ENCODE measurements around the gene XRCC6.

DNA sequence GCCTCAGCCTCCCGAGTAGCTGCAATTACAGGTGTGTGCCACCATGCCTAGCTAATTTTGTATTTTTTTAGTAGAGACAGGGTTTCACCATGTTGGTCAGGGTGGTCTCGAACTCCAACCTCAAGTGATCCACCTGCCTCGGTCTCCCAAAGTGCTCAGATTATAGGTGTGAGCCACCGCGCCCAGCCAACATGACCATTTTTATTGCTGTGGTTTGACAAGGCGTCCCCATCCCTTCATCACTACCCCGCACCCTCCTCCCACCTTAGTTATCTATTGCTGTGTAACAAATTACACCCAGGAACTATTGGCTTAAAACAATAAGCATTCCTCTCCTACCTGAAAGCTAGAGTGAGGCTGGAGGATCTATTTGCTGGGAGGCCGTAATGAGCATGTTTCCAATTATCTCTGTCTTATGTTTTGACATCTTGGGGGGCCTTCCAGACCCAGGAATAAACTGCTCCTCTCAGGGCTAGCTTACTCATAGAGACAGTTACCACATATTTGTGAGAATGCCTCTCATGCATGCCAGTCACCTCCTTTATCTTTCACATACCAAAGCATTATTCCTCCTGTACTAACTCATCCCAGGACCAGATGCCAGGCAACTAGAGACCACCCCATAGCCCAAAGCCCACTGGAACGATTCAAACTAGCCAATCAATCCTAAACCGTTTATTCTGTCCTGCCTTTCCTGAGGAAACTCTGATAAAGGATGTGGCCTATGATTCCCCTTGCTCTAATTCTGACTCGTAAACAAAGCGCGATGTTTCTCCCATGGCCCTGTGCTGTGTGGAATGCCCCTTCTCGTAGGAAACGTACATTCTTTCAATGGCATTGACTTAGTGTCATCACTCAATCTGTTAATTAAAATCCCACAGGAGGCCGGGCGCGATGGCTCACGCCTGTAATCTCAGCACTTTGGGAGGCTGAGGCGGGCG, 48.1 kb downstream of the XRCC6 start:
- TF ChIP-seq, protein P1, sequence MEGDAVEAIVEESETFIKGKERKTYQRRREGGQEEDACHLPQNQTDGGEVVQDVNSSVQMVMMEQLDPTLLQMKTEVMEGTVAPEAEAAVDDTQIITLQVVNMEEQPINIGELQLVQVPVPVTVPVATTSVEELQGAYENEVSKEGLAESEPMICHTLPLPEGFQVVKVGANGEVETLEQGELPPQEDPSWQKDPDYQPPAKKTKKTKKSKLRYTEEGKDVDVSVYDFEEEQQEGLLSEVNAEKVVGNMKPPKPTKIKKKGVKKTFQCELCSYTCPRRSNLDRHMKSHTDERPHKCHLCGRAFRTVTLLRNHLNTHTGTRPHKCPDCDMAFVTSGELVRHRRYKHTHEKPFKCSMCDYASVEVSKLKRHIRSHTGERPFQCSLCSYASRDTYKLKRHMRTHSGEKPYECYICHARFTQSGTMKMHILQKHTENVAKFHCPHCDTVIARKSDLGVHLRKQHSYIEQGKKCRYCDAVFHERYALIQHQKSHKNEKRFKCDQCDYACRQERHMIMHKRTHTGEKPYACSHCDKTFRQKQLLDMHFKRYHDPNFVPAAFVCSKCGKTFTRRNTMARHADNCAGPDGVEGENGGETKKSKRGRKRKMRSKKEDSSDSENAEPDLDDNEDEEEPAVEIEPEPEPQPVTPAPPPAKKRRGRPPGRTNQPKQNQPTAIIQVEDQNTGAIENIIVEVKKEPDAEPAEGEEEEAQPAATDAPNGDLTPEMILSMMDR (CRISPR knock-in tag; IDR thresholded peaks at IDR 0.05) = no peak
- TF ChIP-seq, protein P2, sequence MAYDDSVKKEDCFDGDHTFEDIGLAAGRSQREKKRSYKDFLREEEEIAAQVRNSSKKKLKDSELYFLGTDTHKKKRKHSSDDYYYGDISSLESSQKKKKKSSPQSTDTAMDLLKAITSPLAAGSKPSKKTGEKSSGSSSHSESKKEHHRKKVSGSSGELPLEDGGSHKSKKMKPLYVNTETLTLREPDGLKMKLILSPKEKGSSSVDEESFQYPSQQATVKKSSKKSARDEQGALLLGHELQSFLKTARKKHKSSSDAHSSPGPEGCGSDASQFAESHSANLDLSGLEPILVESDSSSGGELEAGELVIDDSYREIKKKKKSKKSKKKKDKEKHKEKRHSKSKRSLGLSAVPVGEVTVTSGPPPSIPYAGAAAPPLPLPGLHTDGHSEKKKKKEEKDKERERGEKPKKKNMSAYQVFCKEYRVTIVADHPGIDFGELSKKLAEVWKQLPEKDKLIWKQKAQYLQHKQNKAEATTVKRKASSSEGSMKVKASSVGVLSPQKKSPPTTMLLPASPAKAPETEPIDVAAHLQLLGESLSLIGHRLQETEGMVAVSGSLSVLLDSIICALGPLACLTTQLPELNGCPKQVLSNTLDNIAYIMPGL (CRISPR knock-in tag; IDR thresholded peaks at IDR 0.05; ENCODE audit: borderline replicate concordance in 1 of 2, low read depth in 1 of 2) = no peak
- TF ChIP-seq TBP (CRISPR knock-in tag; IDR thresholded peaks at IDR 0.05) = no peak
- no peak for TF ChIP-seq ZFX (CRISPR knock-in tag; IDR thresholded peaks at IDR 0.05; ENCODE audit: low read depth)
- no peak for TF ChIP-seq ZNF274 (CRISPR knock-in tag; IDR thresholded peaks at IDR 0.05)
